Measurements from ENCODE around the gene PEDS1. TPM values are rescaled to one million over a fixed set of nuclear protein-coding genes. Genes with fewer than 3 reads are reported as not detected.
A peak's percentile ranks its signal among the peaks of the same experiment; 100 is the strongest.
"Not testable (repeated sequence)": the region's sequence is repeated elsewhere in the genome, so short reads cannot be mapped to it uniquely, and the experiment has no call there.

PEDS1 gene
- total RNA-seq, 4 donors from 2014 or later, result 24.1 to 46.3 (median 31.8) TPM

DNA sequence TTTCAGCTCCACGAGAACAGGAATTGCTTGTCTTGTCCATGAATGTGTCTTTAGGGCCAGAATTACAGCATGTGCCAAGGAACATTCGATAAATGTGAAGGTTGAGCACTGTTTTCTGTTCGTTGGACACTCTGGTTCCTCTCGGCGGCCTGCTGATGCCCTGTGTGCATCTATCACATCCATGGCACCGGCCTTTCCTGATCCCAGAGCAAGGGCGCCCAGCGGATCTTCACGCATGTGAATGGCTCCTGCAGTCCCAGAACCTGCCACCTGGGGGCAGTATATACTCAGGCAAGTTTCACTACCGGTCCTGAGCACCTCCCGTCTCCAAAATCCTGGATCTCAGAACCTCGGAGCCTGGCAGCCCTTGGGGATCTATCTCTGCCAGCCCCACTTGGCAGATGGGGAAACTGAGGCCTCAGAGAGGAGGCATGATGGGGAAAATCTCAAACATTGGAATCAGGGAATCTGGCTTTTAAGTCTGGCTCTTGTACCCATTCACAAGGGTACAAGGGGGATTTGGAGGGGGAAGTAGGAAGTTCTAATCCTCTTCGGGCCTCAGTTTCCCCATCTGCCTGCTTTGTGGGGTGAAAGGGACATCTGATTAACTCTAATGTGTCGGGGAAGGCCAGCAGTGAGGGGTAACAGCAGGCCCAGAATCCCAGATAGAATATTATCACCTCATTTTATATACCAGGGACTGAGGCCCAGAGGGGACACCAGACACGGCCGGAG is 32.8 kb upstream of the PEDS1 start:
- H3K36me3 ChIP-seq, result no peaks in the 10 kb centered on the region
- WGBS, 2 donors (ENCODE audit: low coverage in 1 of 2), result 21 to 40% methylated on average over 4 to 10 of the region's 16 CpGs
- peak overlapping the region in 3 of 4 donors; percentile 71 to 100 (median 100) for H3K27ac ChIP-seq
- no peak for ATAC-seq
- no peak overlapping the region for H3K4me3 ChIP-seq
- H3K9me3 ChIP-seq, result no peaks in the 10 kb centered on the region
- no peak for TF ChIP-seq POLR2A (IDR thresholded peaks at IDR 0.05)
- TF ChIP-seq, protein P1, sequence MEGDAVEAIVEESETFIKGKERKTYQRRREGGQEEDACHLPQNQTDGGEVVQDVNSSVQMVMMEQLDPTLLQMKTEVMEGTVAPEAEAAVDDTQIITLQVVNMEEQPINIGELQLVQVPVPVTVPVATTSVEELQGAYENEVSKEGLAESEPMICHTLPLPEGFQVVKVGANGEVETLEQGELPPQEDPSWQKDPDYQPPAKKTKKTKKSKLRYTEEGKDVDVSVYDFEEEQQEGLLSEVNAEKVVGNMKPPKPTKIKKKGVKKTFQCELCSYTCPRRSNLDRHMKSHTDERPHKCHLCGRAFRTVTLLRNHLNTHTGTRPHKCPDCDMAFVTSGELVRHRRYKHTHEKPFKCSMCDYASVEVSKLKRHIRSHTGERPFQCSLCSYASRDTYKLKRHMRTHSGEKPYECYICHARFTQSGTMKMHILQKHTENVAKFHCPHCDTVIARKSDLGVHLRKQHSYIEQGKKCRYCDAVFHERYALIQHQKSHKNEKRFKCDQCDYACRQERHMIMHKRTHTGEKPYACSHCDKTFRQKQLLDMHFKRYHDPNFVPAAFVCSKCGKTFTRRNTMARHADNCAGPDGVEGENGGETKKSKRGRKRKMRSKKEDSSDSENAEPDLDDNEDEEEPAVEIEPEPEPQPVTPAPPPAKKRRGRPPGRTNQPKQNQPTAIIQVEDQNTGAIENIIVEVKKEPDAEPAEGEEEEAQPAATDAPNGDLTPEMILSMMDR (IDR thresholded peaks at IDR 0.05), result peak in 3 of 4 experiments; percentile 98 to 99 (median 99)
- no peak for TF ChIP-seq EP300 (IDR thresholded peaks at IDR 0.05)
- TF ChIP-seq POLR2AphosphoS5 (IDR thresholded peaks at IDR 0.05), result no peak
- H3K27me3 ChIP-seq, result no peaks in the 10 kb centered on the region
- H3K4me1 ChIP-seq, result peaks cover 0 to 35% (median 0%) of the 10 kb centered on the region in 3 donors

DNA sequence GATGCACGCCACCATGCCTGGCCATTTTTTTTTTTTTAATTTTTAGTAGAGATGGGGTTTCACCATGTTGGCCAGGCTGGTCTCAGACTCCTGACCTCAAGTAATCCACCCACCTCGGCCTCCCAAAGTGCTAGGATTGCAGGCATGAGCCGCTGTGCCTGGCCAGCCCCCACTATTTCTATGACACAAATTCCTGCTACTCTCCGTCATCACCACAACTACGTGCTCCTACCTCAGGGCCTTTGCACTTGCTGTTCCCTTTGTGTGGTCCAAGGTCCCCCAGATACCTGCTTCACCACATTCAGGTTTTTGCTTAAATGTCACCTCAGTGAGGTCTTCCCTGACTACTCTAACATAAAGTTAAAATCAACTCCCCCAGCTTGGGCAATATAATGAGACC is 31.9 kb upstream of the PEDS1 start:
- ATAC-seq, result no peak
- Histone ChIP-seq H3K27ac (no peak overlapping the region), H3K9me3 (no peaks in the 10 kb centered on the region), H3K36me3 (no peaks in the 10 kb centered on the region), H3K27me3 (no peaks in the 10 kb centered on the region), H3K4me1 (peaks cover 0 to 35% (median 0%) of the 10 kb centered on the region in 3 donors), H3K4me3 (no peak overlapping the region)
- TF ChIP-seq EP300 (IDR thresholded peaks at IDR 0.05) (no peak), POLR2AphosphoS5 (IDR thresholded peaks at IDR 0.05) (no peak), POLR2A (IDR thresholded peaks at IDR 0.05) (no peak)
- TF ChIP-seq, protein P1 (IDR thresholded peaks at IDR 0.05), result no peak
- WGBS, 2 donors (ENCODE audit: low coverage in 1 of 2), result 88 to 100% methylated on average over 2 to 5 of the region's 5 CpGs

DNA sequence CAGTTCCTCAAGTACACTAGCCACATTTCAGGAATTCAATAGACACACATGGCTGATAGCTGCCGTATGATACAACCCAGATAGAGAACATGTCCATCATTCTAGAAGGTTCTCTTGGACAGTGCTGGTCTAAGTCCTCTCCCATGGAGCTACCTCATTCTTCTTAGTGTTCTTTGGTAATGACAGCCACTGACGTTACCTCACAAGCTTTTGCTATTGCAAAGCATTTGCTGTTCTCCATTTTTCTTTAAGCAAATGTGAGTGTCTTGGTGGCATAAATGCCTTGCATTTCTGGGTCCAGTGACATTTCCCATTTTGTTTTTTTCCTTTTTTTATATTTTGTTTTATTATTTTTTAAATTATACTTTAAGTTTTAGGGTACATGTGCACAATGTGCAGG is 28.8 kb upstream of the PEDS1 start:
- Histone ChIP-seq H3K4me3 (no peak overlapping the region), H3K9me3 (no peaks in the 10 kb centered on the region), H3K36me3 (no peaks in the 10 kb centered on the region), H3K4me1 (peaks cover 0 to 19% (median 0%) of the 10 kb centered on the region in 3 donors), H3K27me3 (no peaks in the 10 kb centered on the region), H3K27ac (no peak overlapping the region)
- TF ChIP-seq EP300 (IDR thresholded peaks at IDR 0.05) (no peak), POLR2A (IDR thresholded peaks at IDR 0.05) (no peak), POLR2AphosphoS5 (IDR thresholded peaks at IDR 0.05) (no peak)
- TF ChIP-seq, protein P1 (IDR thresholded peaks at IDR 0.05), result no peak
- ATAC-seq, result no peak
- 78 to 85% methylated on average over 2 of the region's 2 CpGs for WGBS, 2 donors (ENCODE audit: low coverage in 1 of 2)

DNA sequence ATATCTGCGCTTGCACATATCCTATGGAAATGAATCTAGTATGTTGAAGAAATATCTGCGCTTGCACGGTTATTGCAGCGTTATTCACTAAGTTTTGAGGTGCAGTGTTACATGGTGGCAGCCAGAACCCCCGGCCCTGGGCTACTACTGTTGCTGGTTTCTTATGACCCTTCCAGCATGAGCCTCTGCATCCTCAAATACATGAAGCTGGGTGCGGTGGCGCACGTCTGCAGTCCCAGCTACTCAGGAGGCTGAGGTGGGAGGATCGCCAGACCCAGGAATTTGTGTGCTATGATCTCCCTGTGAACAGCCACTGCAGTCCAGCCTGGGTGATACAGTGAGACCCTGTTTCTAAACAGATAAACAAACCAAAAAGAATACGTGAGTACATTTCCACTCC is 27.8 kb upstream of the PEDS1 start:
- Histone ChIP-seq H3K9me3 (no peaks in the 10 kb centered on the region), H3K4me3 (no peak overlapping the region), H3K36me3 (no peaks in the 10 kb centered on the region), H3K27me3 (no peaks in the 10 kb centered on the region), H3K4me1 (peaks cover 0 to 8% (median 0%) of the 10 kb centered on the region in 3 donors), H3K27ac (no peak overlapping the region)
- 87 to 89% methylated on average over 6 to 7 of the region's 10 CpGs for WGBS, 2 donors (ENCODE audit: low coverage in 1 of 2)
- no peak for ATAC-seq
- TF ChIP-seq EP300 (IDR thresholded peaks at IDR 0.05), result no peak
- TF ChIP-seq POLR2AphosphoS5 (IDR thresholded peaks at IDR 0.05), result no peak
- TF ChIP-seq, protein P1 (IDR thresholded peaks at IDR 0.05), result no peak
- no peak for TF ChIP-seq POLR2A (IDR thresholded peaks at IDR 0.05)

DNA sequence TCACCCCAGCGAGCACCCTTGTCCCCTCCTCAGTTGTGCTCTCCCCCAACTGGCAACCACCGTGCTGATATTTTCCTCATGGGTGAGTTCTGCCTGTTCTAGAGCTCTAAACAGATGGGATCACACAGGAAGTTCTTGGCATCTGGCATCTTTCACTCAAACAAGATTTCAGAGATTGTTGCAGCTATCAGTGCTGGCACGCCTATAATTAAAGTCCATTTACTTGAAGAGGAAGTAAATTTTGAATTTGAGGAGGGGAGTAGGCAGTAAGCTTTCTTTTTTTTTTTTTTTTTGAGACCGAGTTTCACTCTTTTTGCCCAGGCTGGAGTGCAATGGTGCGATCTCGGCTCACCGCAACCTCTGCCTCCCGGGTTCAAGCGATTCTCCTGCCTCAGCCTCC is 25.1 kb upstream of the PEDS1 start:
- H3K36me3 ChIP-seq, ATAC-seq, H3K27ac ChIP-seq, H3K27me3 ChIP-seq, H3K4me3 ChIP-seq, H3K9me3 ChIP-seq: not testable (repeated sequence)
- WGBS, 2 donors (ENCODE audit: low coverage in 1 of 2), result 82 to 85% methylated on average over 6 to 8 of the region's 9 CpGs
- peaks cover 0 to 21% (median 0%) of the 10 kb centered on the region in 3 donors for H3K4me1 ChIP-seq

All from gastroesophageal sphincter (tissue), 4 donors.